GM21723 (cell line): ENCODE data around the gene COLEC11.
"Not testable (repeated sequence)": the region's sequence is repeated elsewhere in the genome, so short reads cannot be mapped to it uniquely, and the experiment has no call there.

ENCODE experiments used
- ATAC-seq: cut with Tn5 transposase; IDR thresholded peaks from one replicate; pipeline ENCODE4 v1.9.1; 2021; ENCODE audit warnings: mild to moderate bottlenecking, moderate library complexity; ENCODE audit not compliant: unreplicated experiment

COLEC11 gene

DNA sequence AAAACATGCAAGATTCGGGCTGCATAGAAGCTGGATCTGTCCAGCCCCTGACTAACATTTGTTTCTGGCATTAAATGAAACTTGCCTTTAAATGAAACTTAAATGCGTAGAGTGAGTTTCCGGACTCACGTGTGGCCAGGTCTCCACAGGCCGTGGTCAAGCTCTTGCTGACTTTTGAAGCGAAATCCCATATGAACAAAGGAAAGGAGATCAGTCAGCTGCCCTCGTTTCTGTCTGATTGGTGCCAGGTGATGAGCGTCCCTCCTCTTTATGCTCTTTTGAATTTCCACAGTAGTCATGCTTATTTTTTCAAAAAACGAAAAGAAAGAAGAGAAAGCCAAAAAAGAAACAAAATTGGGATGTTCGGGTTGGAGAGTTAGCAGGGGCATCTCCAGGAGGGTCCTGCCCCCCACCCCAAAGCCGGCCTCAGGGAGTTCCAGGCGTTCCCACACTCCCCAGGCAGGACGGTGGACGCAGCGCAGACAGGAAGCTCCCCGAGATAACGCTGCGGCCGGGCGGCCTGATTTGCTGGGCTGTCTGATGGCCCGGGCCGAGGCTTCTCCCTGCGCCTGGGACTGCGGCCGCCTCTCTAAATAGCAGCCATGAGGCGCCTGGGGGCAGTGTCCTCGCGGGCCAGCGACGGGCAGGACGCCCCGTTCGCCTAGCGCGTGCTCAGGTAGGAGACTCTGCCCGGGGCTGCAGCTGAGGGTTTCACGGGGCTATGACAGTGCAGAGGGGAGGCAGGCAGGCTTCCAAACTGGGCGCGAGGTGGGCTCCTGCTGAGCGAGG is at the start of gene COLEC11:
Gene COLEC11 (plus strand): TSS at position 620 of the 789 bp plus-strand sequence. CDS start 9,229 bp downstream, outside the sequence.
- no peak for ATAC-seq

DNA sequence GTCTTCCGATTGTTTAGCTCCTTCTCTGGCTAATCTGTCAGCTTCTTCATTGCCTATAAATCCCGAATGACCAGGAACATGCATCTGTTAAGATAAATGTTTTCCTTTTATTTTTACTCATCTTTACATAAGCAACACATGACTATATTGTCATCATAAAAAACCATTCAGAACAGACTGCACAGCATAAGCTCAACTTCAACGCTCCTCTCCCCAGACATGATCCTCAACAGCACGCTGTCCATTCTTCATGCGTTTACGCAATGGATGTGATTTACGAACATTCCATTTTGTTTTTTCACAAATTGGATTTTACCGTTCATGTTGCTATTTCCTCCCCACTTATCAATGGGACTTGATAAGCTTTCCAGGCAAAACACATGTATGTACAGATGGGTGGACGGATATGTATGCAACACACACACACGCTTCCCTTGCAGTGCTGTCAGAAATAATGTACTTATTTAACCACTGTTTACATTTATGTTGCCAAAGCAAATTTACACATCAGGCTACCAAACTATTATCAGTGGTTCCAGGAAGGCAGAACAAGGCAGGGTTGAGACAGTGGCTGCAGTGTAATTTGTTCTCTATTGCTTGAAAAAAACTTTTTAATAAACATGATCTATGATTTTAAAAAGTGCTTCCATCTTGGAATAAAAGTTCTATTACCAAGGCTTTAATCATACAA is 49.0 kb upstream of the COLEC11 start:
- no peak for ATAC-seq

GRCh38 chr2:3547915-3548314 is 47.0 kb upstream of the COLEC11 start:
- ATAC-seq, result no peak

DNA sequence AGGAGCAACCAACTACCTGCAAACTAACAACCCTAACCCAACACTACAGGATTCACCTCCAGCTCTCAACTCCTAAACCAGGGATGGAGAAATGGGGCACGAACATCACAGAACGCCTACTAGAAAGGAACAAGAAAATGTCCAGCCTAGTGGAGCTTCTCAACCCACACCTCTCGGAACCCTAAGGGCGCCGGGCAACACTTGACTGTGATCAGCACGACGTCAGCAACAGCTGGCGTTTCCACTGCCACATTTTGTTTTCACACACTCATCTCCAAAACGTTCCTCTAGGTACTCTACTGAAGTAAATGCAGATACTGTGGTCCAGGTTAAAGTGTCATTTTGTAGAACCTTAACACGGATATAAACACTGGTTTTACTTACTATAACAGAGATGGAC is 41.0 kb upstream of the COLEC11 start:
- no peak for ATAC-seq

- peak; percentile 40 for ATAC-seq
Observed at GRCh38 chr2:3557639-3558204, 37.2 kb upstream of the COLEC11 start.

- ATAC-seq, result peak; percentile 93
Observed at GRCh38 chr2:3558205-3559014, 36.5 kb upstream of the COLEC11 start, which contains the start of gene RNASEH1. Gene RNASEH1 (minus strand): TSS chr2:3558333. CDS start chr2:3558260, 73 bp downstream.

DNA sequence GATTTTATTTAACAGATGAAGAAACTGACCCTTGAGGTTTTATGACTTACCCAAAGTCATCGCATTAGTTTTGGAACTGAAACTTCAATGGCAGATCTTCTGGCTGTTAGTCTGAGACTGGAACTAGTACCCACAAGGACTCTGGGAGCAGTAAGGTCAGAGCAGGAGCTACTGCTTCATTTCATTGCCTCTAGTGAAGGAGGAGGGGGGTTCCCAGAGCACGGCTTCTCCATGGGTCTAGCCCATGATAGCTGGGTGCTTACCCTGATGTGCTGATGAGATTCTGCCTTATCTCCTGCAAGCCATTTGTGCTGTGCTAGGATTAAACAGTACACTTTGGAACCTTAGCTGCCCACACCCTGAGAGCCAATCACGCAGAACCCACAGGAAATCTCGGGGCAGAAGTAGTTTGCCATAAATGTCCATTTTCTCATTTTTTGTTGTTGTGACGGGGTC is 31.4 kb upstream of the COLEC11 start:
- ATAC-seq, result peak; percentile 43

- no peak for ATAC-seq
Observed at GRCh38 chr2:3565117-3565516, 29.8 kb upstream of the COLEC11 start.

- no peak for ATAC-seq
Observed at GRCh38 chr2:3566806-3567205, 28.1 kb upstream of the COLEC11 start.

DNA sequence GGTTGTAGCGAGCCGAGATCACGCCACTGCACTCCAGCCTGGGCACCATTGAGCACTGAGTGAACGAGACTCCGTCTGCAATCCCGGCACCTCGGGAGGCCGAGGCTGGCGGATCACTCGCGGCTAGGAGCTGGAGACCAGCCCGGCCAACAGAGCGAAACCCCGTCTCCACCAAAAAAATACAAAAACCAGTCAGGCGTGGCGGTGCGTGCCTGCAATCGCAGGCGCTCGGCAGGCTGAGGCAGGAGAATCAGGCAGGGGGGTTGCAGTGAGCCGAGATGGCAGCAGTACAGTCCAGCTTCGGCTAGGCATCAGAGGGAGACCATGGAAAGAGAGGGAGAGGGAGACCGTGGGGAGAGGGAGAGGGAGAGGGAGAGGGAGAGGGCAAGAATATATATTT is 25.3 kb upstream of the COLEC11 start:
- ATAC-seq, result not testable (repeated sequence)

DNA sequence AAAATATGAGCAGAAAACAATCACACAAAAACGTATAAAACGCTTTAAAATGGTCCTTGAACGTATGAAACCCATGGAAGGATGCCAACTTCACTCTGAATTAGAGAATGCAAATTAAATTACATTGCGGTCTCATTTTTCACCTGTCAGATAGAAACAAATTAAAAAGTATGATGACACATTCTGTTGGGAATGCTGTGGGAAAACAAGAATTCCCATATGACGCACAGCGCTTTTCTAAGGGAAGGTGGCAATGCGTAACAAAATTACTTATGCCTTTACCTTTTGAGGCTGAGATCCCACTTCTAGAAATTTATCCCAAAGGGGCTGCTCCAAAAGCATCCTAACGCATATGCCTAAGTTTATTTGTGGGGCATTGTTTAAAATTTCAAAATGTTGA is 23.6 kb upstream of the COLEC11 start:
- ATAC-seq, result no peak

DNA sequence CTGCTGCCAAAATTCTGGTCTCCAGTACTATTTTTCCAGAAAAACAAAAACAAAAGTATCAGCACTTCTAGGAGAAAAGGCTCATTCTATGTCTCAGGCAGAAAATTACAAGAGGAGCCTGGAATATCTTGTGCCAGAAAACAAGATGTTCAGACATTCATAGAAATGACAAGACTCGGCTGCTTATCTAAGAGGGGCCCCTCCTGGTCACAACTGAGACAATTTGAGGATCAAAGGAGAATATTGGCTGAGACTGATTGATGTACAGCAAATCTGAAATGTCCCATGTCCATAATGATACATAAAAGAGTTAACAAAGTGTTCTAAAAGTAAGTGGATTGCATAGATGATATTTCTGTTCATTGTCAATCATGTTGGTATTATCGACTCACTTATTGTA is 22.3 kb upstream of the COLEC11 start:
- no peak for ATAC-seq

DNA sequence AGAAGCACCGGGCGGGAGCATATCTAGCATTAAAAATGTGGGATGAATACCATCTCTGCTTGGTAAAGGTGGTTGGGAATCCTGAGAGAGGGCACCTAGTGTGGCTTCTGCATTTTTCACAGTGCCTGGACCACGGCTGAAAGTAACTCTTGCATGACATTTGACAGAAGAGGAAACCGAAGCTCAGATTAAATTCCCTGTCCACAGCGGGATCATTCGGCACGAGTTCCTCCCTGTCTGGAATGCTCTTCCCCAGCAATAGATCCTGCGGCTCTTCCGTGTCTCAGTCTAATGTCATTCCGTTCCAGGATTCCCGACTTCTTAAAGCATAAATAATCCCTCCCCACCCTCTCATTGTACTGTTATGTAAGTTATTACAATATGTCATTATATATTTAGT is 20.8 kb upstream of the COLEC11 start:
- ATAC-seq, result no peak

GRCh38 chr2:3575534-3576262 is 19.2 kb upstream of the COLEC11 start:
- ATAC-seq, result peak; percentile 30

DNA sequence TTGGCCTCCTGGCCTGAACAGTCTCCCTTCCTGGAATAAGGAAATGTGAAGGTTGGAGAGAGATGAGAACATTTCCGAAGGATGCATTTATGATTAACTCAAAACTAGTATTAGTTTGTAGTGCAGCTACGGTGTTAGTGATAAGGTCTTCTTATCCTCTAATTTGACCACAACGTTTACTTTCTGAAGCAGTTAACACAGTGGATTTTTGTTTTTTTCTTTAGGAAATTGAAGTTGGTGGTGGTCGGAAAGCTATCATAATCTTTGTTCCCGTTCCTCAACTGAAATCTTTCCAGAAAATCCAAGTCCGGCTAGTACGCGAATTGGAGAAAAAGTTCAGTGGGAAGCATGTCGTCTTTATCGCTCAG is 18.7 kb upstream of the COLEC11 start:
- not testable (repeated sequence) for ATAC-seq

DNA sequence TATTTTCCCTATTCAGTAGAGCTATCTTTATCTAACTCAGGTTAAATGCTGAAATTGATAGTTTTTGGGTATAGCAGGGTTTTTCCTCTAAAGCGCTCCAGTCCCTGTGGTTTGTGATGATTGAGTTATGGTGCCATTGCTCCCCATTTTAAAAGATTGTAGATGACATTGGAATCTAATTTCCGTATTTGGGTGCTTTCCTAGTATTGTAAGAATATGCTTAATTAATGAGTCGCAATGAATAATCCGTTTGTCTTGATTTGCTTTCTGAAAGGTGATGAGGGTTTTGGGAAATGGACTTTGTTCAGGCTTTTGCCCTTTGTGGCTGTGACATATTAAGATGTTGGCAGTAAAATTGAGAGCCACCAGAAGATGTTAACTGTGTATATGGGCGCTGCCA is 15.9 kb upstream of the COLEC11 start:
- ATAC-seq, result no peak

GRCh38 chr2:3580449-3580848 is 14.5 kb upstream of the COLEC11 start:
- no peak for ATAC-seq

GRCh38 chr2:3581367-3582262 is 13.3 kb upstream of the COLEC11 start:
- no peak for ATAC-seq

DNA sequence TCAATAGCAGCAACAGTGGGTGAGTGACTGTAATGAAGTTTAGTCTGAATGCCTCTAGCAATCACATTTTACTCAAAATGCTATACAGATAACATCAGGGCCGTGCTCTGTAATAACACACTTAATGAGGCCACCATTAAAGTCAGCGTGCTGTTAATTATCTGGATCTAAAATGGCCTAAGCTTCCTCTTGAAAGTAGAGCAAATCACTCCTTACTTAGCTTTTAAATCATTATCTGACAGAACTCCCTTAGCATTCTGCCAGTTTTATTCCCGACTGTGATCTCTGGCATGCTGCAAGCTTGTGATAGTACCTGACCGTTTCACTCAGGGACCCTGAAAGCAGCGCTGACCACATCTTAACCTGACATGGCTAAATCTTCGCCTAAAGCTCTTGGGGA is 10.8 kb upstream of the COLEC11 start:
- ATAC-seq, result no peak
